Measurements from ENCODE around the gene RALBP1.

Gene RALBP1

GRCh38 chr18:9513971-9514512 is 38.7 kb downstream of the RALBP1 start:
- no peak for DNase-seq

GRCh38 chr18:9516437-9517064 is 41.2 kb downstream of the RALBP1 start:
- no peak for DNase-seq

DNA sequence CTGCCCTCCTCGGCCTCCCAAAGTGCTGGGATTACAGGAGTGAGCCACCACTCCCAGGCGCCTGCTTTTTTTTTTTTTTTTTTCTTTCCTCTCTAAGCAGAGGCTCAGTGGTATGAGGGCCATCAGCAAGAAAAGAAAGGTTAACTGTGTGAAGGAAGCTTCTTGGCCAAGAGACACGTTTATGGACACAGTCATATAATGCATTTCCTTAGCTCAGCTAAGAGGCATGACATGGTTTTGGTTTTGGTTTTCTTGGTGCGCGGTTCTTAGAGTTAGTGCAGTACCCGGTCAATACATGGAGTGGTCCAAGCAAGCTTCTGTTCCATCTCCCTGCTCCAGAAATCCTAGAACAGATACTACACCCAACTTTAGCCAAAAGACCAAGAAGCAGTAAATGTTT is 42.6 kb downstream of the RALBP1 start:
- DNase-seq, result no peak

- no peak for DNase-seq
Observed at GRCh38 chr18:9519399-9519798, 44.1 kb downstream of the RALBP1 start.

DNA sequence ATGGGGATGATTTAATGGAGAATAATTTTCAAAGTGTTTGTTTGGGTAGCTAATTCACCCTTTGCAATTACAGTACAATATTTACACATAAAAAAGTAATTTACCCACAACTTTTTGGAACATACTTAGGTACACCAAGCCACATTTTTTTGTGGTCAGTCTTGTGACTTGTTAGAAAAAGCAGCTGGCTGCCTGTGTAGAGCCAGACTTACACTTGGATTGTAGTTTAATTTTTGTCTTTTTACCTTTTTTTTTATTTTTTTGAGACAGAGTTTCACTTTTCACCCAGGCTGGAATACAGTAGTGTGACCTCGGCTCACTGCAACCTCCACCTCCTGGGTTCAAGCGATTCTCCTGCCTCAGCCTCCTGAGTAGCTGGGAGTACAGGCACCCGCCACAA is 45.4 kb downstream of the RALBP1 start:
- DNase-seq, result no peak

DNA sequence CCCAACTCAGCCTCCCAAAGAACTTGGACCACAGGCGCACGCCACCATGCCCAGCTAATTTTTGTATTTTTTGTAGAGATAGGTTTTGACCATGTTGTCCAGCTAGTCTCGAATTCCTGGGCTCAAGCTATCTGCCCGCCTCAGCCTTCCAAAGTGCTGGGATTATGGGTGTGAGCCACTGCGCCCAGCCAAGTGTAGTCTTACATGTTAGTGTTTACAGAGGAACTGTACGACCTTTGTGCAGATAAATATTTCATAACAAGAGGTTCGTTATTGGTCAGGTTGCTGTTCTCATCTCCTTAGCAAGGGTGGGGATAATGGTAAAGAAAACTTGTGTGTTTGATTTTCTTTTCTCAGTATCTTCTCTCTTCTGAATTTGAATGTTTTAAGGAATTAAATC is 46.5 kb downstream of the RALBP1 start:
- no peak for DNase-seq

DNA sequence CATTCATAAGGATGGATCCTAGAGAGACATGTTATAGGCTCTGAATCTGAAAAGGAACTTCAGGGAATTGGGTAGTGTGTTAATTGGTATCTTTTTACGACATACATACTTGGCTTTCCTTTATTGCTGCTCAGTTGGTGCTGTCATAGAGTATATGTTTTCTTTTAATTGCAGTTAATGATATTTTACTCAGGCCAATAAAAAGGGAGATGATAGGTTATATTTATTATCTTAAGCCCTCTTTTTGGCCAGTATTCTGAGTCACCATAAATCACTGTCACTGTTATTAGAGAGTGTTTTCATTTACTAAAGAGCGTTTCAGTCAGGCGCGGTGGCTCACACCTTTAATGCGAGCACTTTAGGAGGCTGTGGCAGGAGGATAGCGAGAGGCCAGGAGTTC is 47.6 kb downstream of the RALBP1 start:
- DNase-seq, result peak; percentile 25

DNA sequence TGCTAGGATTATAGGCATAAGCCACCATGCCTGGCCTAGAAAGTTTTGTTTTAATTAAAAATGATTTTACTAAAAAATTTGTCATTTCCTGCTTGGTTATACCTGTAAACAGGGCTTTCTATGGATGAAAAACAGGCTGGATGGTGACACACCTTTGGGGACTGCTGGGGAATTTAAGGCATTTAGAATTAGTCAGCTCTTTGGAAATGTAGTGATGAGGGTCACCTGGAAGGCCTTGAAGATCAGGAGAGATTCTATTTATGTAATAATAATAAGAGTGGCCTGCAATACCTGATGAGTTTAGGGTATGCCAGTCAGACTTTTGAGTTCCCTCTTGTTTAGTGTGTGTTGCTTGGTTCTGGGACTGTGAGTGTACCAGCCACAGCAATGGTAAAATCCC is 51.1 kb downstream of the RALBP1 start:
- no peak for DNase-seq

DNA sequence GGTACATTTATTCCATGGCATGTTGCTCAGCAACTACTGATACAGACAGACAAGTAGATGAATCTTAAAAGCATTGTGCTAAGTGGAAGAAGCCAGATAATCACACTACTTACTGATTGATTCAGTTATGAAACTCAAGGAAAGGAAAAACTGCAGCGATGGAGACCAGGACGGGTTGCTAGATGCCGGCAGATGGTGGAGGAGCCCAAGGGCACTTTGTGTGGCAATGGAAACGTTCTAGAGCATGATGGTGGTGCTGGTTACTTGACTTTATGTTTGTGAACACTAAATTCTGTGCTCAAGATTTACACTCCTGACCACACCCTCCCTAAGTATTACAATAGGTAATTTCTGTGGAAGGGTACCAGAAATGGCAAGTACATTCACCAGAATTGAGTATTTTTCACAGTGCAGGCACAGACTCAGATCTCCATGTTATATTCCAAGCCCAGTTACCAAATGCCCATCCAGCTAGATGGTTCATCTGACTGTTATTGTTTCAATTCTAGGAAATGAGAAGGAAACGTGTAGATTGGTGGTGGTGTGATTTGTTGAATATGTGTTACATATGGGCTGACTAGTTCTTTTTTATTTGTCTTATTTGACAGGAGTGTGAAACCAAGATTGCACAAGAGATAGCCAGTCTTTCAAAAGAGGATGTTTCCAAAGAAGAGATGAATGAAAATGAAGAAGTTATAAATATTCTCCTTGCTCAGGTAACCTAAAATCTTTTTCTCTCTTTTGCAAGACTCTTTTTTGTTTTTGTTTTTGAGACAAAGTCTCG is 55.1 kb downstream of the RALBP1 start:
- DNase-seq, result no peak

DNA sequence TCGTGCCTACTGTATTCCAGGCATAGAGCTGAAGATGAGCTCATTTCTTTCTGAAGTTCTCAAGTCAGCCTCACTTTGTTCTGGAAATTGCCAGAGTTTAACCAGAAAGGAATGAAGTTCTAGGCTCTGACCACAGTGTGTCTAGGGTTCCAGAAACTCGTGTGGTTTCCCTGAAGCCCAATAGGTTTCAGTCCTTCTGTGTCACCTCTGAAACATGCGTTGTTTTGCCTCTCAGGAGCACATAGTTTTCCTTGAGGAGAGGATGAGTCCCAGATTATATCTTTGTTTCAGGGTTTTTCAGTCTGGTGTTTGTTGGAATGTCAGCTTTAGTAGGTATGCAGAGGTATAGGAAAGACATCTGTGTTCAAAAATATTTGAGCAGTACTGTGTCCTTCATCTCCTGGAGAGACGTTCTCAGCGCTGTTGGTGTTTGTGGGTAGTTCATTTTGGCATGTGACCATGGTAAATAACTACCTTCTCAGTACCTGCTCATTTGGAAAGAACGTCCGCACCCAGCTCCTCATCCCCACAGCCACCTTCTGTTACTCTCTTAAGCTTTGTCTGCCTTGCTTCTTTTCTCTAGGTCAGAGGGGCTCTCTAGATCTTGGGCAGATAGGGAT is 56.6 kb downstream of the RALBP1 start:
- no peak for DNase-seq

DNA sequence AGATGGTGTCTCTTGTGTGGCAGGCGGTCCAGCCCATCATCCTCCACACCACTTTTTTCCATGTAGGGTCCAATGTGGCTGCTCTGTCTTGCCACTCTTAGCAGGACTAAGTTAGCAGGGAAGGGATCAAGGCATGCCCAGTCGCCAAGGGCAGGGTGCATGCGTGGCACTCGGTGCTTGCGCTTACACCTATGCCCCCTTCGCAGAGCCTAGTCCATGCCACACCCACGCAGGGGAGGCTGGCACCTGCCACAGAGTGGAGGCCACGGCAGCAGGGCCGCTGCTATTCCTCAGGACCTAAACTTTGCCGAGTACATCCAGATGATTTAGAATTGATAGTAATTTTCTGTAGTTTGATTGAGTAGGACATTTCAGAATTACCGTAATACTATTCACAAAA is 59.5 kb downstream of the RALBP1 start:
- no peak for DNase-seq

- DNase-seq, result no peak
Observed at GRCh38 chr18:9535430-9535991, 60.2 kb downstream of the RALBP1 start.

GRCh38 chr18:9536354-9537152 is 61.2 kb downstream of the RALBP1 start:
- DNase-seq, result no peak

GRCh38 chr18:9537677-9538076 is 62.4 kb downstream of the RALBP1 start:
- DNase-seq, result no peak

DNA sequence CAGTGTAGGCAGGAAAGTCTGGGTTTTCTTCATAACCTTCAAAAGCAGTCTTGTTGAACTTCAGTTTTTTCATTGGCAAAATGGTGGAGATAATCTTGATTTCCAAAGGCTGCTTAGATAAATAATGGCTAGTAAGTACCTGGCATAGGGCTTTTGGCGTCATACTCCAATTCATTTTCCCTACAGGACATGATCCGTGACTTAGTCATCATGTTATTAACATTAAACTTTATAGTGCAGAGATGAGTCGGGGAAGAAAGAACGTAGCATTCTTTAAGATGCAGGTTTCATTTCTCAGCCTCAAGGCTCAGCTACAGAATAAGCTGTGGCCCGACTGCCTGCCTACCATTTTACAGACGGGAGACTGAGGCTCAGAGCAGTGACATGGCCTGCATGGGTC is 64.0 kb downstream of the RALBP1 start:
- no peak for DNase-seq

DNA sequence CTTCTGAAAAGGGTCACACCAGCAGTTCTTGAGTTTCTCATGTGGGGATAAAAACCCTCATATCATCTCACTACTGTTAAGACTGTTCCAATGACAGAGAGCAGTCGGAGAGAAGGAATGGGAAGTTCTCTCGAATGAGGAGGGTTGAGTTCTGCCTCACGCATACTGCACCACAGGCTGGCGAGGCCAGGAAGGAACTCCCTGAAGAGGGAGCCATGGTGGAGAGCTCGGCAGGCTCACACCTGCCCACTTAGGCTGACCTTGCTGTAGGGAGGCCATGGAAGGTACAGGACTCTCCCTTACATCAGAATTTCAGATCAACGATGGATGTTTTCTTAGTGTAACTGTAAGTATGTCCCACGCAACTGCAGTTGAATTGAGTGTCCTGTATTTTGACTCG is 64.6 kb downstream of the RALBP1 start:
- no peak for DNase-seq

DNA sequence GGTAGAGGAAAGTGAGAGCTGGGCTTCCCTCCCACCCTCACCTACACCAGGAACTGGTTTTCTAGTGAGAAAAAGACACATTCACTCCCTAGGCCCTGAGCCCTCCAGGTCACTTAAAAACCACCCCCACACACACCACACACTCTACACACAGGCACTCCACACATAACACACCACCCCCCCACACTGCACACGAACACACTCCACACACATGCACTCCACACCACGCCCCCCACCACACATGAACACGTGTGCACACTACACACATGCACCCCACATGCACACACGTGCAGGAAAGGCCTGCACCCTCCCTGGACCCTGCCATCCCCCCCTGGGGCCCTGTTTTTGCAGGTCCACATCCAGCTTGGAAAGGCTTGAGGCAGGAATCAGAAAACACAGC is 67.6 kb downstream of the RALBP1 start:
- no peak for DNase-seq

- DNase-seq, result no peak
Observed at GRCh38 chr18:9545029-9545428, 69.7 kb downstream of the RALBP1 start.

DNA sequence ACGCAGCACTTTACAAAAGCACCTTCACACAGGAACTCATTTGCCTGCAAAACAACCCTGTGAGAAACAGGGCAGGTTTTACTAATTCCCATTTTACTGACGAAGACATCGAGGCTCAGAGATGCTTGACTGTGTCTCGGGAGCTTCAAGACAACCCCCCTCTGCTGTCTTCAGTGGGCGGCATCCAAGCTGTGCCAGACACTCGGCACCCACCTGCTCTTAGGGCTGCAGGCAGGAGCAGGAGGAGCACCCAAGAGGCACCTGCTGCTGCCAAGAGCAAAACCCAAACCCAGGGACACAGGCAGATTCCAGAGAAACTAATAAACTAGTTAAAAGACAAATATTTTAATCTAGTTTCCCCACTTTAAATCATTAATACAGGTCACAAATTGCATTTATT is 71.2 kb downstream of the RALBP1 start:
- DNase-seq, result no peak

DNA sequence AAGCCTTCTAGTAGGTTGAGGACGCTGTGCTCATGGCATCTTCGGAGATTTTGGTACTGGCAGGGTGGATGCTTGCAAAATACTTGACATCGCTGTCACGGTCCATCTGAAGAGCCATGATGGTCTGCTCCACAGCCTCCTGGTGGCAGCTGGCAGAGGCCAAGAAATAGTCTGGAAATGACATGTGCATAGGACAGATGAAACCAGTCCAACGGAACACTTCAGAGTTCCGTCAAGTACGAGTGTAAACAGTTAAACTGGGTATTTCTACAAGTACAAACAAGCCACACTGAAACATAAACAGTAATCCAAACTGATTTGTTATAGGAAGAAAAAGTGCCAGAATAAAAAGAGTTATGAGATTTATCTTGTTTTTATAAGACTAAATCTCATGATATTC is 72.5 kb downstream of the RALBP1 start:
- DNase-seq, result no peak

- no peak for DNase-seq
Observed at GRCh38 chr18:9549405-9549804, 74.1 kb downstream of the RALBP1 start.

DNA sequence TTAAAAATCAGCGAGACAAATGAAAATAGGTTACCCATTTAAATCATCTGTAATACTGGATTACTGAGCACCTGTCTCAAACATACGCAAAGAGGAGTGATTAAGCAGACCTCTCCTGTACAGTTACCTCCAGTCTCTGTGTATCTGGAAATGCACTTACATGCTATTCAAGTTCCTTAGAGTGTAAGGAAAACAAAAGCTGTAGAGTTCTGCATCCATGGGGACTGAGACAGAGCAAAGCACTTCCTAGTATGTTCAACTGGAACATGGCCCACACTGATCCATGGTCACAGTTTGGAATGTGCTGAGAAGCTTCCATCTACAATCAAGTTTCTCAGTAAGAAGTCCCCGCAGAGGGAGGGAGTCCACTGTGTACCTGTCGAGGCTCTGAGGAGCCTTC is 75.1 kb downstream of the RALBP1 start:
- DNase-seq, result no peak

- no peak for DNase-seq
Observed at GRCh38 chr18:9552191-9552590, 76.9 kb downstream of the RALBP1 start.
